A549 (cell line): ENCODE data around the gene LIMCH1.

Experiments used
- EP300 ChIP-seq, 2 experiments: fragments of >200 bp; sonication (Bioruptor Twin); formaldehyde crosslinking; IDR thresholded peaks; 2 replicates in 1 of 2; 3 replicates in 1 of 2; pipeline ENCODE4 v1.6.1; 2016 to 2017
- MAZ ChIP-seq: fragments of 150-350 bp; IDR thresholded peaks from 2 replicates; pipeline ENCODE4 v1.6.1; 2014; ENCODE audit warnings: antibody characterized with exemption, low read depth, low read length, borderline replicate concordance
- TF ChIP-seq, protein P1 (sequence below): fragments of >200 bp; sonication (Bioruptor Twin); formaldehyde crosslinking; IDR thresholded peaks from 3 replicates; pipeline ENCODE4 v1.5.1; 2016
- TF ChIP-seq, protein P2 (sequence below): fragments of 200-600 bp; sonication (generic); IDR thresholded peaks from 2 replicates; pipeline ENCODE4 v1.6.1; 2016; ENCODE audit warnings: antibody characterized with exemption, mild to moderate bottlenecking, moderate library complexity
- TF ChIP-seq, protein P3 (sequence below): IDR thresholded peaks from 2 replicates; pipeline ENCODE4 v1.6.1; 2012
- TF ChIP-seq, protein P4 (sequence below): fragments of 250-450 bp; sonication (Bioruptor Pico); IDR thresholded peaks from 2 replicates; pipeline ENCODE4 v1.5.0; 2021; ENCODE audit warnings: mild to moderate bottlenecking, moderate library complexity, borderline replicate concordance

DNA sequence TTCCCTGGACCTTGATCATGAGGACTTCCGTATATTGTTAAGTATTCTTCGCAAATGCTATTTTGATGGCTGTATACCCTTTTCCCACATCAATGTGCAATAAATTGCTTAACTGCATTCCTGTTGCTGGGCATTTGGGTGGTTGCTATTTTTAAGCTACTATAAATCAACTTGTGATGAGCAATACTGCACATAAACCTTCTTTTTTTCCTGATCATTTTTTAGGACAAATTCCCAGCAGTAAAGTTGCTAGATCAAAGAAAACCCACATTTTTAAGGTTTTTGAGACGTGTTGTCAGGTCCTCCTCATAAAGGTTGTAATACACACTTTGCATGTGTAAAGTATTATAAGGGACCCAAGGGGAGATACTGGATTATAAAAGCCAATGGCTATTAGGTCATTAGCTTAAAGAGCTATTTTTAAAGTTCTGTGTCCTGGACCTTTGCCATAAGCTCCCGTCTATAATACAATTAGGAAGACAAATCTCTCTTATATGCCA lies 35.6 kb downstream of the LIMCH1 start:
- TF ChIP-seq, protein P1, sequence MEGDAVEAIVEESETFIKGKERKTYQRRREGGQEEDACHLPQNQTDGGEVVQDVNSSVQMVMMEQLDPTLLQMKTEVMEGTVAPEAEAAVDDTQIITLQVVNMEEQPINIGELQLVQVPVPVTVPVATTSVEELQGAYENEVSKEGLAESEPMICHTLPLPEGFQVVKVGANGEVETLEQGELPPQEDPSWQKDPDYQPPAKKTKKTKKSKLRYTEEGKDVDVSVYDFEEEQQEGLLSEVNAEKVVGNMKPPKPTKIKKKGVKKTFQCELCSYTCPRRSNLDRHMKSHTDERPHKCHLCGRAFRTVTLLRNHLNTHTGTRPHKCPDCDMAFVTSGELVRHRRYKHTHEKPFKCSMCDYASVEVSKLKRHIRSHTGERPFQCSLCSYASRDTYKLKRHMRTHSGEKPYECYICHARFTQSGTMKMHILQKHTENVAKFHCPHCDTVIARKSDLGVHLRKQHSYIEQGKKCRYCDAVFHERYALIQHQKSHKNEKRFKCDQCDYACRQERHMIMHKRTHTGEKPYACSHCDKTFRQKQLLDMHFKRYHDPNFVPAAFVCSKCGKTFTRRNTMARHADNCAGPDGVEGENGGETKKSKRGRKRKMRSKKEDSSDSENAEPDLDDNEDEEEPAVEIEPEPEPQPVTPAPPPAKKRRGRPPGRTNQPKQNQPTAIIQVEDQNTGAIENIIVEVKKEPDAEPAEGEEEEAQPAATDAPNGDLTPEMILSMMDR = no peak
- TF ChIP-seq, protein P2, sequence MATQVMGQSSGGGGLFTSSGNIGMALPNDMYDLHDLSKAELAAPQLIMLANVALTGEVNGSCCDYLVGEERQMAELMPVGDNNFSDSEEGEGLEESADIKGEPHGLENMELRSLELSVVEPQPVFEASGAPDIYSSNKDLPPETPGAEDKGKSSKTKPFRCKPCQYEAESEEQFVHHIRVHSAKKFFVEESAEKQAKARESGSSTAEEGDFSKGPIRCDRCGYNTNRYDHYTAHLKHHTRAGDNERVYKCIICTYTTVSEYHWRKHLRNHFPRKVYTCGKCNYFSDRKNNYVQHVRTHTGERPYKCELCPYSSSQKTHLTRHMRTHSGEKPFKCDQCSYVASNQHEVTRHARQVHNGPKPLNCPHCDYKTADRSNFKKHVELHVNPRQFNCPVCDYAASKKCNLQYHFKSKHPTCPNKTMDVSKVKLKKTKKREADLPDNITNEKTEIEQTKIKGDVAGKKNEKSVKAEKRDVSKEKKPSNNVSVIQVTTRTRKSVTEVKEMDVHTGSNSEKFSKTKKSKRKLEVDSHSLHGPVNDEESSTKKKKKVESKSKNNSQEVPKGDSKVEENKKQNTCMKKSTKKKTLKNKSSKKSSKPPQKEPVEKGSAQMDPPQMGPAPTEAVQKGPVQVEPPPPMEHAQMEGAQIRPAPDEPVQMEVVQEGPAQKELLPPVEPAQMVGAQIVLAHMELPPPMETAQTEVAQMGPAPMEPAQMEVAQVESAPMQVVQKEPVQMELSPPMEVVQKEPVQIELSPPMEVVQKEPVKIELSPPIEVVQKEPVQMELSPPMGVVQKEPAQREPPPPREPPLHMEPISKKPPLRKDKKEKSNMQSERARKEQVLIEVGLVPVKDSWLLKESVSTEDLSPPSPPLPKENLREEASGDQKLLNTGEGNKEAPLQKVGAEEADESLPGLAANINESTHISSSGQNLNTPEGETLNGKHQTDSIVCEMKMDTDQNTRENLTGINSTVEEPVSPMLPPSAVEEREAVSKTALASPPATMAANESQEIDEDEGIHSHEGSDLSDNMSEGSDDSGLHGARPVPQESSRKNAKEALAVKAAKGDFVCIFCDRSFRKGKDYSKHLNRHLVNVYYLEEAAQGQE = no peak
- TF ChIP-seq, protein P3, sequence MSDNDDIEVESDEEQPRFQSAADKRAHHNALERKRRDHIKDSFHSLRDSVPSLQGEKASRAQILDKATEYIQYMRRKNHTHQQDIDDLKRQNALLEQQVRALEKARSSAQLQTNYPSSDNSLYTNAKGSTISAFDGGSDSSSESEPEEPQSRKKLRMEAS = no peak
- TF ChIP-seq, protein P4, sequence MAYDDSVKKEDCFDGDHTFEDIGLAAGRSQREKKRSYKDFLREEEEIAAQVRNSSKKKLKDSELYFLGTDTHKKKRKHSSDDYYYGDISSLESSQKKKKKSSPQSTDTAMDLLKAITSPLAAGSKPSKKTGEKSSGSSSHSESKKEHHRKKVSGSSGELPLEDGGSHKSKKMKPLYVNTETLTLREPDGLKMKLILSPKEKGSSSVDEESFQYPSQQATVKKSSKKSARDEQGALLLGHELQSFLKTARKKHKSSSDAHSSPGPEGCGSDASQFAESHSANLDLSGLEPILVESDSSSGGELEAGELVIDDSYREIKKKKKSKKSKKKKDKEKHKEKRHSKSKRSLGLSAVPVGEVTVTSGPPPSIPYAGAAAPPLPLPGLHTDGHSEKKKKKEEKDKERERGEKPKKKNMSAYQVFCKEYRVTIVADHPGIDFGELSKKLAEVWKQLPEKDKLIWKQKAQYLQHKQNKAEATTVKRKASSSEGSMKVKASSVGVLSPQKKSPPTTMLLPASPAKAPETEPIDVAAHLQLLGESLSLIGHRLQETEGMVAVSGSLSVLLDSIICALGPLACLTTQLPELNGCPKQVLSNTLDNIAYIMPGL (CRISPR knock-in tag) = no peak
- TF ChIP-seq MAZ = no peak
- TF ChIP-seq EP300 (IDR thresholded peaks at IDR 0.05) = no peak
